Activated CD4-positive, alpha-beta T cell treated with anti-CD3 and anti-CD28 coated beads, Interleukin-10, Interleukin-2, amounts not matched to agents 100 ng/mL and 50 ng/mL, durations not matched to agents 16 hours and 8 hours (primary cell): ENCODE measurements around the gene RBM4.
A peak's percentile ranks its signal among the peaks of the same experiment; 100 is the strongest.
"Not testable (repeated sequence)": the region's sequence is repeated elsewhere in the genome, so short reads cannot be mapped to it uniquely, and the experiment has no call there.

Source experiments
- DNase-seq: peaks from one replicate; pipeline ENCODE4 v3.0.0-alpha.2; 2020

RBM4 gene

DNA sequence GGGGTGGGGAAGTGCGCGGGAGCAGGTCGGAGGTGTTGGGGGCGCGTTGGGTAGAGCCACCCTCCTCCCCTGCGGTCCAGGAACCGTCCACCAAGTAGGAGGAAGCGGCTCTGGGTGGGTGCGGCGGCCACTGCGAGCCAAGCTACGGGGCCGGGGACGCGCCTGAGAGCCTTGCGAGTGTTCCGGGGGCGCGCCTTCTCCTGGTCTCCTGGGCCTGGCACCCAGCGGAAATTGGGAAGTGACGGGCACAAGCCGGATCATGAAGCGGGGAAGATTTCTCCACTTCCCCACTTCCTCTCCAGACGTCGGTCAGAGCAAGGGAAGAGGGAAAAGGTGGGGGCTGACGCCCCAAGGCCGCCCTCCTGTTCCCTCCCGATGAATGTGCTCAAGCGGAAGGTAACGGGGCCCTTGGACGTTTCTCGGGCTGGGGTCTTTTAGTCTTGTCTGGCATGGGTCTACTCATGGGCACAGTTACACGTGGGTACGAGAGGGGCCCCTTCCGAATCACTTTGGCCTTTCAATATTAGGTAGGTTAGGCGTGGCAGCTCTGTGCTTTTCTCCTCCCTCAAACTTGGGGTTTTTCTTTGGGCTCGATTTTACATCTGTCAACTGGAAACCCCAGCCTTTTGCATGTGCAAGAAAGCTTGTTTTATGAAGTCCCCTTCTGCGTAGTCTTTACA, 21.2 kb upstream of the RBM4 start:
- no peak for DNase-seq

DNA sequence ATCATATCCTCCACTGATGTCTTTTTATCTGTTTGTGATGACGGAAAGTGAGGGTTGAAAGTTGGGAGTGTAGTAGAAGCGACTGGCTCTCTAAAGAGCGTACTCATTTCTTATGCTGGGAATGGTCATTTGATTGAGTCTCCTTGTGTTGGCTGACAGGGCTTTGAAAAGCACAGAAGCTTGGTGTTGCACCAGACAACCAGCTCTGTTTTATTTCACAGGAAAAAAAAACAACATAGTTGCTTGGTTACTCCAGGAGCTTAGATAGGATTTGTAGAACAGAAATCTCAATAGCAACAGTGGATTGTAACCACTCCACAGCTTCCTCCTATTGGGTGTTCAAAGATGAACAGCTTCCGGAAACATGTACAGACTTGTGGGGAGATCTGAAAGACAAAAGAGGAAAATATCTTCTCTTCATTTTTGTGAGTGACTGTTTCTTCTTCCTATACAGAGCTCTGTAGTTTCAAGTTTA, 19.4 kb upstream of the RBM4 start:
- DNase-seq, result peak; percentile 57

- DNase-seq, result no peak
Measured at GRCh38 chr11:66624450-66624849, 14.1 kb upstream of the RBM4 start.

DNA sequence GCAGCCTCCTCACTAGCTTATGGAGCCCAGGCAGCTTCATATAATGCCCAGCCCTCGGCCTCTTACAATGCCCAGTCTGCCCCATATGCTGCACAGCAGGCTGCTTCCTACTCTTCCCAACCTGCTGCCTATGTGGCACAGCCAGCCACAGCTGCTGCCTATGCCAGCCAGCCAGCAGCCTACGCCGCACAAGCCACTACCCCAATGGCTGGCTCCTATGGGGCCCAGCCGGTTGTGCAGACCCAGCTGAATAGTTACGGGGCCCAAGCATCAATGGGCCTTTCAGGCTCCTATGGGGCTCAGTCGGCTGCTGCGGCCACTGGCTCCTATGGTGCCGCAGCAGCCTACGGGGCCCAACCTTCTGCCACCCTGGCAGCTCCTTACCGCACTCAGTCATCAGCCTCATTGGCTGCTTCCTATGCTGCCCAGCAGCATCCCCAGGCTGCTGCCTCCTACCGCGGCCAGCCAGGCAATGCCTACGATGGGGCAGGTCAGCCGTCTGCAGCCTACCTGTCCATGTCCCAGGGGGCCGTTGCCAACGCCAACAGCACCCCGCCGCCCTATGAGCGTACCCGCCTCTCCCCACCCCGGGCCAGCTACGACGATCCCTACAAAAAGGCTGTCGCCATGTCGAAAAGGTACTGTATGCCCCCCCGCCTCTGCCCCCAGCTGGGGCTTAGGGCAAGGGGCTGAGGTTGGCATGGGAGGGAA, 13.3 kb upstream of the RBM4 start:
- no peak for DNase-seq

DNA sequence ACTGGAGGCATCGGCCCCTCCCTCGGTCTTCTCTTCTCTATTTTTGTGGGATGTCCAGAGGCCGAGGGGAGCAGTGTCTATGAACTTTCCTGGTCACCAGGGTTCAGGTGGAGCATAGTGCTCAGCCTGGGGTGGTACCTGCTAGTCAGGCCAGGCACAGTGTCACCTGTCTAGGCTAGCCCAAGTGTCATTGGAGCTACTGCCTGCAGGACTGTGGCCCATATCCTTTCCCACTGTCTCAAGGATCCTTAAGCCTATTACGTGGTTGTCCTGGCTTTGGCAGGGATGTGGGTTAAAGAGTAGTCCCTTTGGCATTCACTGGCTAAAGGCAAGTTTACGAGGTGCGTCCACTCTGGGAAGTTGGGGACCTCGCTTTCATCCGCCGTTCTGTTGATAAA, 12.8 kb upstream of the RBM4 start:
- no peak for DNase-seq

- DNase-seq, result no peak
Measured at GRCh38 chr11:66626382-66626781, 12.1 kb upstream of the RBM4 start.

DNA sequence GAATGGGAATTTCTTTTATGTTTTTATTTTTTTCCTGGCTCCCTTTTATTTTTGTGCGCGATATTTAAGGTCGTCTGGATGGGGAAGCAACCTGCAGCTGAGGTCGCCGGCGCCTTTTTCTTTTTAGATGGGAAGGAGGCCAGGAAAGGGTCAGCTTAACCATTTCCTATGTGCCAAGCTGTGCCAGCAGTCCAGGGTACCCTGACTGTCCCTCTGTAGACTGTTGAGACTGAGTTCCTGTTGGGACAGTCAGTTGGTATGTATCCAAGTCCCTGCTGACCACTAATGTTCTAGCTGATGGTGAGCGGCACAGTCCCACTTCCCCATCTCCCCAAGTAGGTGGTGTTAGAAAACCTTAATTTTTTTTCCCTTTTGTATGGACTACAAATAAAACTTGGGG, 11.6 kb upstream of the RBM4 start:
- no peak for DNase-seq

DNA sequence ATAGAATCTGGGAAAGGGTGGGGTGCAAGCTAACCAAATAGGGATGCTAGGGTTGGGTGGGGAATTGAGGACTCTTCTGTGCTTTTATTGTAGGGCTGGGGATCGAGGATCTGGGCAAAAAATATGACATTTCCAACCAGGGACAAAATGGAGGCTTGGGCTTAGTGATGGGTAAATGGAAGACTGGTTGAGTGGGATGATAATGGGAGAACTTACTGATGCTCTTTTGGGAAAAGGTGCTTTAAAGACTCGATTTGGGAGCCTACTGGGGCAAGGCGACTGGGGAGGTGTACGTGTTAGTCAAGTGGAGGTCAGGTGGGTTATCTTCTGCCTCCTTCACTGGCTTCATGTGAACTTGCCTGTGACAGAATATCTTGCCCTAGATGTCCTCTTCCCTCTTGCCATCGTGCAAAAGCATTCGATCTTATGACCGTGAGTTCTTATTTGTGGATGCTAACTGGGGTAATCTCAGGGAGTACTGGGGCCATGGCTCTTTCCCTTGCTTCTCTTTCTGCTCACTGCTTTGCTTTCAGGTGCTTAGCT, 10.4 kb upstream of the RBM4 start:
- no peak for DNase-seq

DNA sequence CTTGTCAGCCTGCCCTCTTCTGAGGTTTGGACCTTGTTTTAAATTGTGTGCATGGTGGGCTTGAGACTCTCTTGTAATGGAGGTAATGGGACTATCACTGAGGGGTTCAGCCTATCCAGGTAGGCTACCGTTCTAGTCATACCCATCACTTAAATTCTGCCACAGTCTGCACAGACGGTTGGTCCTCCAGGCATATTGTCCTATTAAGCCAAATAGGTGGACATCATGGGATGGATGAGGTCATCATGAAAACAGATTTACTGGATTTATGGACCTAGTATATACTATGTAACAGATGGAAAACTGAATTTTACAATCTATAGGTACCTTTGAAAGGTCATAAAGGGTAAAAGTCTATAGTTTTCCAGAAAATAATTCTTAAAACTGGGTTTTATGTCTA, 9.1 kb upstream of the RBM4 start:
- DNase-seq, result no peak

DNA sequence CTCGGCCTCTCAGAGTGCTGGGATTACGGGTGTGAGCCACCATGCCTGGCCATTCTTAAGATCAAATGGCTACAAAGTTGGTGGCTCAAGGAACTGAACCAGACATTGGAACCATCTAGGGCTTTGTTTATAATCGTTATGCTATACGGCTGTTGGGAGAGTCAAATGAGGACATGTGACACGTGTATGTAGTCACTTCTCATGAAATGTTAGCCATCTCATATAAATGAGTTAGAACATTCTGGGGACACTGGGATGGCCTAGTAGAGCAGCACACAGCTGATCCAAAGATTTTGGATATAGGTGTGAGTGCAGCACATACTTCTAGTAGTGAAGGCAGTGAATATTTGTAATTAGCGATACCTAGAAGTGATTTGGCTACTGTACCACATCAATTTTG, 6.6 kb upstream of the RBM4 start:
- no peak for DNase-seq

DNA sequence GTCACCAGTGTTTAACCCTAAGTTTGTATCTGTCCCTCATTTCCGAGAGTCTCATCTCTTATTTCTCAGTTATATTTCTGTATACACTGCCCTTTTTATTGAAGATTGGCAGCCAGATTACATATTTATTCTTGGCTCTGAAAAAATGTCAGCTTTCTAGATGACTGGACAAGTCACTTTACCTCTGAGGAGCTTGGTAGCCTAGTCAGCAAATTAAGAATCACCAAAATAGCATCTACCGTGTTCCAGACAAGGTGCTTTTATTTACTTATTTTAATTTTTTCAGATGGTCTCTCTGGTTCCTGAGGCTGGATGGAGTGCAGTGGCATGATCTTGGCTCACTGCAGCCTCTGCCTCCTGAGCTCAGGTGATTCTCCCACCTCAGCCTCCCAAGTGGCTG, 5.6 kb upstream of the RBM4 start:
- no peak for DNase-seq

DNA sequence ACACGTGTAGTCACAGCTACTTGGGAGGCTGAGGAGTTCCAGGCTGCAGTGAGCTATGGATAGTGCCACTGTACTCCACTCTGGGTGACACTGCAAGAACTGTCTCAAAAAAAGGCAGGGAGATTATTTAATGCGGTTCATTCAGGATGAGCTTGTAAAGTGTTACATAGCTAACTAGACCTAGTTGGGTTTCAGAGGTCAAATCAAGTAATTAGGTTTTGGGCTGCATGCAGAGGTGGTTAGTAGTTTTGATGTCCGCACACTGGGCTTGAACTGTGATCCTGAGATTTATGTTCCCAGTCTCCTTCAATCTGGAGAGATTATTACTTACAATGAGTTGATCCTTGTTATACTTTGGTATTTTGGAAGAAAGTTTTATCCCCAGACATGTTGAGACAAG, 2.1 kb upstream of the RBM4 start:
- DNase-seq, result no peak

DNA sequence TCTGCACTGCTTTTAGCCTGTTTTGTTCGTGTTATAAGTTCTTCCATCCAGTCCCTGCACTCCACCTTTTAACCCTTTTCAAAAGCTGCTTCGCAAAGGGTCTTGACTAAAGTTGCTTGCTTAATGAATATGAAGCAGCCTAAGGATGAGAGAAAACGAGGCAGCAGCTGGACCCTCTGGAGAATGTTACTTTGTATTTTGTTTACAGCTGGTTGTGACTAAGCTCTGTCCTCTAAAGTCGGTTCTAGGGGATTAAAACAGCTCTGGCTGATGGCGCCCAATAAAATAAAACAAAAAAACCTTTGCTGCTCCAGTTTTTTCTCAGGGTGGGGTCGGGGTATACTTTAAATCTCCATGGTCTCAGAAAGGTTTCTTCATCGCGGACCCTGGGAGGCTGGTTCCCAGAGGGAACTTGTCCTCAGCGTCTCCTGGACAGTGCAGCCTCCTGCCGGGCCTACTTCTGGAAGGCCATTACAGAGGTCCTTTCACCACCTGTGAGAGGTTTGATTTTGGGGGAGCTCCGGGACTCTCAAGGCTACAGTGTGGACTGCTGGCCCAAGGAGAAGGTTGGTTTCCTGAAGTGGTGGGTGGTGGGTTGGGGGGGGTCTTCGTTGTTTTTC, 836 bp upstream of the RBM4 start:
- no peak for DNase-seq

DNA sequence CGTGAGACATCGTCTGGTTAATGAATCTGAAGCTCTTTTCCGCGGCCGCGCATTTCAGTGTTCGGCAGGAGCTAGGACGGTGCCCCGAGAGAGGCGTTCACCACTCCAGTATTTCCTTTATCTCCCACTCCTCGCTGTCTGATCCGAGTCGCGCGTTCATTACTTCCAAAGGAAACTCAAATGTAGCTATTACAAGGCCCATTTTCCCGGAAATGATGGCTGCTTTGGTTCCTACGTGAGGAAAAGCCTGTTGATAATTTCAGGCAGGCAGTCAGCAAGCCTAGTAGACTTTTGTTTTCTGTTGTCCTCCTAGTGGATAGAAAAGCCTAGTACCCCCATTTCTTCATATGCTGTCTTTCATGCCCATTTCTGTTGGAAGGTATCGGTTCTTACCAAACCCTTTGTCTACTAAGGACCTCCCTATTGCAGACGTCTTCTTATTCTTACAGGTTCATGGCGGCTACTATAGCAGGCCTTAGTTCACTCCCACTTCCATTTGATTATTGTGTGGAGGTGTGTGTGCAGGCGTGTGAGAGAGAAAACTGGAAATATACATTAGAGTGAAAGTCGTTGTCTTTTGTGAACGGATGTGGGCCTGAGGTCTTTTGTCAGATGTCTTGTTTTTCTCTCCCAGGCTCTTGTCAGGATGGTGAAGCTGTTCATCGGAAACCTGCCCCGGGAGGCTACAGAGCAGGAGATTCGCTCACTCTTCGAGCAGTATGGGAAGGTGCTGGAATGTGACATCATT, 737 bp downstream of the RBM4 start:
- peak; percentile 43 for DNase-seq

- not testable (repeated sequence) for DNase-seq
Measured at GRCh38 chr11:66639814-66640340, 1.4 kb downstream of the RBM4 start.

- DNase-seq, result no peak
Measured at GRCh38 chr11:66641834-66642233, 3.3 kb downstream of the RBM4 start.

- no peak for DNase-seq
Measured at GRCh38 chr11:66643745-66644437, 5.4 kb downstream of the RBM4 start.

DNA sequence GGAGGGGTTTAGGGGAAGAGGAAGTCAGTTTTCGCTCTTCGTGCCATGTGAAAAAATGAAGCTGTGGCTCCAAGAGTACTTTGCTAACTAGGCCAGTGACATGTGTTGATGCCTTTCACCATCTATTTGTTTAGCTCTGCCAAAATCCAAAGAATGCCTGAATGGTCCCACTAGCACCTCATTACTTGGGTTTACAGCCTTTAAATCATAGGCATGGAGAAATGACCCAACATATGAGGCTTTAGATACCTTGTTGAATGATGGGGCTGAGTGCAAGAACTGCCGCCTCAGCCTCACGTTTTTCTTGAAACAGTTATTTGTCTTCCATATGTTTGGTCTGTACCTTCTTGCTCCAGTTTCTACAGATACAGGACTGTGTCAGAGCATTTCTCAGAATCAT, 8.3 kb downstream of the RBM4 start:
- DNase-seq, result no peak

DNA sequence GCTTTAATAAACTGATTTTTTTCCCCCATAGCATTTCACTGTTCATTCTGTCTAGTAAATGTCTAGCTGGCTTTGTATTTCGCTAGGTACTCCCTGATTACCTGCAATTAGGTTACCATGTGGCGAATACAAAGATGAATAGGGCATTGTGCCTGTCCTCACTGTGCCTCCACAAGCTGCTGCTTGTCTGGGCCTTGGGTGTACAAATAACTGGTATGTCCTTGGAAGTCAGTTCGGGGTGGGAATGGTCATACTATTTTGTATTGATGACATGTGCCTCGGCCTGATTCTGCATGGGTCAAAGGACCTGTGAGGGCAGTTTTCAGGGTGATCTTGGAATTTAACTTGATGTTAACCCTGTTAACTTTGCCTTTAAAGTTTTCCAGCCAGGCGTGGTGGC, 11.4 kb downstream of the RBM4 start:
- DNase-seq, result no peak

DNA sequence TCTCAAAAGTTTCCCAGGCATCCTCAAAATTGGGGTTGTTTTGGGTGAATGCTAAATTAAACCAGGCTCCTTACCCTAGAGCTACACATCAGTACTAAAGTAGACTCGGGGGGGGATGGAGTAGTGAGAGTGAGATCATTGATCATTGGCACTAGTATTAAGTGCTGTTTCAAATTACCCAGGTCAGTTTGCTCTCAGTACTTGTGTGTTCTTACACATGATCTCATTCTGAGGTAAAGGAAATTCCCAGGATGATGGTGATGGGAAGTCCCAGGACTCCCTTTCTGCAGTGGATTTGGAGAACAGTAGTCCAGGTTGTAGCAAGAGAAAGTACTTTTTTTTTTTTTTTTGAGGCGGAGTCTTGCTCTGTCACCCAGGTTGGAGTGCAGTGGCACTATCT, 12.5 kb downstream of the RBM4 start:
- no peak for DNase-seq

- DNase-seq, result no peak
Measured at GRCh38 chr11:66652651-66653050, 14.1 kb downstream of the RBM4 start.

GRCh38 chr11:66653123-66653522, 14.6 kb downstream of the RBM4 start:
- DNase-seq, result no peak
